ENCODE measurements around the gene SRRM4.

SRRM4 gene

GRCh38 chr12:119008691-119009221, 27.4 kb downstream of the SRRM4 start:
- no peak overlapping the region for H3K4me3 ChIP-seq (ENCODE audit: low read depth, low read length, poor library complexity, severe bottlenecking)
- TF ChIP-seq CTCF (IDR thresholded peaks at IDR 0.05; ENCODE audit: low read length) (no peak), EZH2 (IDR thresholded peaks at IDR 0.05; ENCODE audit: borderline replicate concordance, low read length) (no peak)
- no peaks in the 10 kb centered on the region for H4K20me1 ChIP-seq (ENCODE audit: insufficient read depth, low read length)
- no peak overlapping the region for H3K4me2 ChIP-seq (ENCODE audit: low read length)
- no peaks in the 10 kb centered on the region for H3K9me3 ChIP-seq (ENCODE audit: low read length)
- no peaks in the 10 kb centered on the region for H3K79me2 ChIP-seq (ENCODE audit: insufficient read depth, low read length)
- no peaks in the 10 kb centered on the region for H3K4me1 ChIP-seq (ENCODE audit: insufficient read depth, low read length, severe bottlenecking)
- no peaks in the 10 kb centered on the region for H3K36me3 ChIP-seq (ENCODE audit: insufficient read depth, low read length)
- H3K9me2 ChIP-seq (ENCODE audit: low read depth, low read length), result no peaks in the 10 kb centered on the region
- no peak overlapping the region for H3K27ac ChIP-seq (ENCODE audit: low read depth, low read length, poor library complexity, severe bottlenecking)
- H2AFZ ChIP-seq (ENCODE audit: low read length), result no peak overlapping the region
- no peaks in the 10 kb centered on the region for H3K27me3 ChIP-seq (ENCODE audit: insufficient read depth, low read length)
- no peak overlapping the region for H3K9ac ChIP-seq (ENCODE audit: low read length)
- H3F3A ChIP-seq (ENCODE audit: insufficient read depth, low read length), result no peaks in the 10 kb centered on the region

GRCh38 chr12:119011231-119011630, 29.9 kb downstream of the SRRM4 start:
- H3K27me3 ChIP-seq (ENCODE audit: insufficient read depth, low read length), result no peaks in the 10 kb centered on the region
- no peak overlapping the region for H3K9ac ChIP-seq (ENCODE audit: low read length)
- no peaks in the 10 kb centered on the region for H3F3A ChIP-seq (ENCODE audit: insufficient read depth, low read length)
- H2AFZ ChIP-seq (ENCODE audit: low read length), result no peak overlapping the region
- no peaks in the 10 kb centered on the region for H3K4me1 ChIP-seq (ENCODE audit: insufficient read depth, low read length, severe bottlenecking)
- no peak for TF ChIP-seq EZH2 (IDR thresholded peaks at IDR 0.05; ENCODE audit: borderline replicate concordance, low read length)
- no peak for TF ChIP-seq CTCF (IDR thresholded peaks at IDR 0.05; ENCODE audit: low read length)
- no peak overlapping the region for H3K4me3 ChIP-seq (ENCODE audit: low read depth, low read length, poor library complexity, severe bottlenecking)
- no peaks in the 10 kb centered on the region for H4K20me1 ChIP-seq (ENCODE audit: insufficient read depth, low read length)
- no peaks in the 10 kb centered on the region for H3K79me2 ChIP-seq (ENCODE audit: insufficient read depth, low read length)
- H3K9me3 ChIP-seq (ENCODE audit: low read length), result no peaks in the 10 kb centered on the region
- H3K27ac ChIP-seq (ENCODE audit: low read depth, low read length, poor library complexity, severe bottlenecking), result no peak overlapping the region
- no peaks in the 10 kb centered on the region for H3K36me3 ChIP-seq (ENCODE audit: insufficient read depth, low read length)
- no peak overlapping the region for H3K4me2 ChIP-seq (ENCODE audit: low read length)
- no peaks in the 10 kb centered on the region for H3K9me2 ChIP-seq (ENCODE audit: low read depth, low read length)

GRCh38 chr12:119012179-119012578, 30.8 kb downstream of the SRRM4 start:
- no peak overlapping the region for H3K9ac ChIP-seq (ENCODE audit: low read length)
- no peak overlapping the region for H3K27ac ChIP-seq (ENCODE audit: low read depth, low read length, poor library complexity, severe bottlenecking)
- H3K4me3 ChIP-seq (ENCODE audit: low read depth, low read length, poor library complexity, severe bottlenecking), result no peak overlapping the region
- no peaks in the 10 kb centered on the region for H3K9me3 ChIP-seq (ENCODE audit: low read length)
- H3K9me2 ChIP-seq (ENCODE audit: low read depth, low read length), result no peaks in the 10 kb centered on the region
- H3F3A ChIP-seq (ENCODE audit: insufficient read depth, low read length), result no peaks in the 10 kb centered on the region
- H3K36me3 ChIP-seq (ENCODE audit: insufficient read depth, low read length), result no peaks in the 10 kb centered on the region
- no peak overlapping the region for H2AFZ ChIP-seq (ENCODE audit: low read length)
- no peak overlapping the region for H3K4me2 ChIP-seq (ENCODE audit: low read length)
- H4K20me1 ChIP-seq (ENCODE audit: insufficient read depth, low read length), result no peaks in the 10 kb centered on the region
- H3K79me2 ChIP-seq (ENCODE audit: insufficient read depth, low read length), result no peaks in the 10 kb centered on the region
- H3K27me3 ChIP-seq (ENCODE audit: insufficient read depth, low read length), result no peaks in the 10 kb centered on the region
- no peaks in the 10 kb centered on the region for H3K4me1 ChIP-seq (ENCODE audit: insufficient read depth, low read length, severe bottlenecking)
- TF ChIP-seq EZH2 (IDR thresholded peaks at IDR 0.05; ENCODE audit: borderline replicate concordance, low read length) (no peak), CTCF (IDR thresholded peaks at IDR 0.05; ENCODE audit: low read length) (no peak)

All from OCI-LY1 (cell line).